NCI-H1092 treated with DMSO at 0.1 percent for 48 hours (cell line): ENCODE measurements around the gene PIP5K1B.
A peak's percentile ranks its signal among the peaks of the same experiment; 100 is the strongest.
"Not testable (repeated sequence)": the region's sequence is repeated elsewhere in the genome, so short reads cannot be mapped to it uniquely, and the experiment has no call there.

Source experiments
- DNase-seq: peaks from one replicate; lab custom pipeline; 2025; lab: John Stamatoyannopoulos, UW

The PIP5K1B gene

DNA sequence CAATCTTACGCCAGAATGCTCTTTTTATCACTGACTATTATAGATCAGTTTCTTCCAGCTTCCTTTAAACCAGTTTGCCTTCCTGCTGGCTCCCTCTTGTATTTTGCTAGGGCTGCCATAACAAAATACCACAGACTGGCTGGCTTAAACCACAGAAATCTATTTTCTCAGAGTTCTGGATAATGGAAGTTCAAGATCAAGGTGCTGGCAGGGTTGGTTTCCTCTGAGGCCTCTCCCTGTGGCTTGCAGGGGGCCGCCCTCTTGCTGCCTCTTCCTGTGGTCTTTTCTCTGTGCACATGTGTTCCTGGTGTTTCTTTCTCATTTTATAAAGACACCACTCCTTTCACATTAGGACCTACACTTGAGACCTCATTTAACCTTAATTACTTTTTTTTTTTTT is 323.7 kb downstream of the PIP5K1B start:
- DNase-seq, result no peak

DNA sequence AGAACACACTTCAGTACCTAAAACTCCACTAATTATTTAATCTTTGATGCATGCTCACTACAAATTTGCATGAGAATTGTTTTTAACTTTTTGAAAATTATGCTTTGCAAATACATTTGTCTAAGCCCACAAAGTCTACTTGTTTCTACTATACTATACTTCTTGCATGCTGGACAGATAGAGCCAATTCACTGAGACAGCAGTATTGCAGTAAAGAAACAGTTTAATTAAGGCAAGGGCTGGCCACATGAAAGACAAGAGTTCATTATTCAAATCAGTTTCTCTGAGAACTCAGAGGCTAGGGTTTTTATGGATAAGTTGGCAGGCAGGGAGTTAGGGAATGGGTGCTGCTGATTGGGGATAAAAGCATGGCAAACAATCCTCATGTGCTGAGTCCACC is 324.5 kb downstream of the PIP5K1B start:
- DNase-seq, result no peak

DNA sequence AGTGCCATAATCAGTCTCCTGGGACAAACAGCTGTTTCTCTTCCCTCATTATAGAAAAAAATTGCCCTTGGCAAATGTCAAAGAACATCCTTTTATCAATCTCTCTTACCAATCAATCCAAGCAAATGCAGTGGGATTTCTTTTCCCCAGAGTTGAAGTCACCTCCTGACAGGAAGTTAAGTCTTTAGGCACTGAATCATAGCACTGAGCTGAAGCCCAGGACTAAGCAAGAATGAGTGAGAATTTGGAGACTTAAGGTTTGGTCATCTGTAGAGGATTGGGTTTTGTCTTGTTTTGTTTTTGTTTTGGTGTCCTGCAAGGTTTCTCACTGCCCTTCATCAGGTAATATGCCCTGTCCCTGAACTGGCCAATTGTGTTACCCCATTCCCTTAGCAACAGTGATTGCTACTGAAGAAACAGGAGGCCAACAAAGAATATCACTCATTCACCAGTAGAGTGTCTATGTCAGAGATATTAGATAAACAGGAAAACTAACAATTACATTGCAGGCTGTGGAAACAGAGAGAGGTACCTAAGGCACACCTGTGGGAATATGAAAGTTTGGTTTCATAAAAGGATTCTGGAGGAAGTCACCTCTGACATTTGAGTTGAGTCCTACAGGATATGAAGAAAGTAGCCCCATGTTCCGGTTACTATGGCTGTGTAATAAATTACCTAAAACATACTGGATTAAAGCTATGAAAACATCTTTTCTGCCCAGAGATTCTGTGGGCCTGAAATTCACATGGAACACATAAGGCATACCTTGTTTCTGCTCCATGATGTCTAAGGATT is 326.0 kb downstream of the PIP5K1B start:
- no peak for DNase-seq

DNA sequence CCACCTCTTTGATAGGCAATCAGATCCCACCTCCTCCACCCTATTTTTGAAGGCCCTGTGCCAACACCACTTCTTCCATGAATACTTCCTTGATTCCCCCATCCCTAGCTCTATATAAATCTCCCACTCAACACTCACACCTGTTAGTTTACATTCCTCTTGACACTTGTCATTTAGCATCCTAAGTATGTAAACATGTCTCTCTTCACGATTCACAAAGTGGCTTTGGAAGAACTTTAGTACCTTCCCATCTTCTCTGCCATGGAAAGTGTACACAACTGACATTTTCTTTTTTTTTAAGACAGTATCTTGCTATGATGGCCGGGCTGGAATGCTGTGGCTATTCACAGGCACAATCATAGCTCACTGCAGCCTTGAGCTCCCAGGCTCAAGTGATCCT is 329.0 kb downstream of the PIP5K1B start:
- DNase-seq, result no peak

DNA sequence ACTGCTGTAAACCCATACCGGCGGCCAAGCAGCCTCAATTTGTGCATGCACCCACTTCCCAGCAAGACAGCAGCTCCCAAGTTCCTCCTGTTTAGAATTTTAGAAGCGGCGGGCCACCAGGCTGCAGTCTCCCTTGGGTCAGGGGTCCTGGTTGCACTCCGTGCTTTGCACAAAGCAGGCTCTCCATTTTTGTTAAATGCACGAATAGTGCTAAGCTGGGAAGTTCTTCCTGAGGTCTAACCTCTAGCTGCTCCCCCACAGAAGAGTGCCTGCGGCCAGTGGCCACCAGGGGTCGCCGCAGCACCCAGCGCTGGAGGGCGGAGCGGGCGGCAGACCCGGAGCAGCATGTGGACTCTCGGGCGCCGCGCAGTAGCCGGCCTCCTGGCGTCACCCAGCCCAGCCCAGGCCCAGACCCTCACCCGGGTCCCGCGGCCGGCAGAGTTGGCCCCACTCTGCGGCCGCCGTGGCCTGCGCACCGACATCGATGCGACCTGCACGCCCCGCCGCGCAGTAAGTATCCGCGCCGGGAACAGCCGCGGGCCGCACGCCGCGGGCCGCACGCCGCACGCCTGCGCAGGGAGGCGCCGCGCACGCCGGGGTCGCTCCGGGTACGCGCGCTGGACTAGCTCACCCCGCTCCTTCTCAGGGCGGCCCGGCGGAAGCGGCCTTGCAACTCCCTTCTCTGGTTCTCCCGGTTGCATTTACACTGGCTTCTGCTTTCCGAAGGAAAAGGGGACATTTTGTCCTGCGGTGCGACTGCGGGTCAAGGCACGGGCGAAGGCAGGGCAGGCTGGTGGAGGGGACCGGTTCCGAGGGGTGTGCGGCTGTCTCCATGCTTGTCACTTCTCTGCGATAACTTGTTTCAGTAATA is 330.6 kb downstream of the PIP5K1B start, which contains the start of gene FXN:
TSS of gene FXN (plus strand) at position 315 of the 871 bp plus-strand sequence. CDS start at position 346, 31 bp downstream.
- DNase-seq, result peak; percentile 76

DNA sequence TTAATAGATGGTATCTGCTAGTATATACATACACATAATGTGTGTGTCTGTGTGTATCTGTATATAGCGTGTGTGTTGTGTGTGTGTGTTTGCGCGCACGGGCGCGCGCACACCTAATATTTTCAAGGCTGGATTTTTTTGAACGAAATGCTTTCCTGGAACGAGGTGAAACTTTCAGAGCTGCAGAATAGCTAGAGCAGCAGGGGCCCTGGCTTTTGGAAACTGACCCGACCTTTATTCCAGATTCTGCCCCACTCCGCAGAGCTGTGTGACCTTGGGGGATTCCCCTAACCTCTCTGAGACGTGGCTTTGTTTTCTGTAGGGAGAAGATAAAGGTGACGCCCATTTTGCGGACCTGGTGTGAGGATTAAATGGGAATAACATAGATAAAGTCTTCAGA is 331.3 kb downstream of the PIP5K1B start:
- DNase-seq, result no peak

DNA sequence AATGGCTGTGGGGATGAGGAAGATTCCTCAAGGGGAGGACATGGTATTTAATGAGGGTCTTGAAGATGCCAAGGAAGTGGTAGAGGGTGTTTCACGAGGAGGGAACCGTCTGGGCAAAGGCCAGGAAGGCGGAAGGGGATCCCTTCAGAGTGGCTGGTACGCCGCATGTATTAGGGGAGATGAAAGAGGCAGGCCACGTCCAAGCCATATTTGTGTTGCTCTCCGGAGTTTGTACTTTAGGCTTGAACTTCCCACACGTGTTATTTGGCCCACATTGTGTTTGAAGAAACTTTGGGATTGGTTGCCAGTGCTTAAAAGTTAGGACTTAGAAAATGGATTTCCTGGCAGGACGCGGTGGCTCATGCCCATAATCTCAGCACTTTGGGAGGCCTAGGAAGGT is 331.8 kb downstream of the PIP5K1B start:
- DNase-seq, result no peak

DNA sequence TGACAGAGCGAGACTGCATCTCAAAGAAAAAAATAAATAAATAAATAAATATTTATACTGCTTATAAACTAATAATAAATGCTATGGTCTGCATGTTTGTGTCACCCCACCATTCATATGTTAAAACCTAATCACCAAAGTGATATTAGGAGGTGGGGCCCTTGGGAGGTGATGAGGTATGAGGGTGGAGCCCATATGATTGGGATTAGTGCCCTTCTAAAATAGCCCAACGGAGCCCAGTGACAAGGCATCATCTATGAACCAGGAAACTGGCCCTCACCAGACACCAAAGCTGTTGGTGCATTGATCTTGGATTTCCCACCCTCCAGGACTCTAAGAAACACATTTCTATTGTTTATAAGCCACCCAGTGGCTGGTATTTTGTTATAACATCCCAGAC is 335.6 kb downstream of the PIP5K1B start:
- no peak for DNase-seq

DNA sequence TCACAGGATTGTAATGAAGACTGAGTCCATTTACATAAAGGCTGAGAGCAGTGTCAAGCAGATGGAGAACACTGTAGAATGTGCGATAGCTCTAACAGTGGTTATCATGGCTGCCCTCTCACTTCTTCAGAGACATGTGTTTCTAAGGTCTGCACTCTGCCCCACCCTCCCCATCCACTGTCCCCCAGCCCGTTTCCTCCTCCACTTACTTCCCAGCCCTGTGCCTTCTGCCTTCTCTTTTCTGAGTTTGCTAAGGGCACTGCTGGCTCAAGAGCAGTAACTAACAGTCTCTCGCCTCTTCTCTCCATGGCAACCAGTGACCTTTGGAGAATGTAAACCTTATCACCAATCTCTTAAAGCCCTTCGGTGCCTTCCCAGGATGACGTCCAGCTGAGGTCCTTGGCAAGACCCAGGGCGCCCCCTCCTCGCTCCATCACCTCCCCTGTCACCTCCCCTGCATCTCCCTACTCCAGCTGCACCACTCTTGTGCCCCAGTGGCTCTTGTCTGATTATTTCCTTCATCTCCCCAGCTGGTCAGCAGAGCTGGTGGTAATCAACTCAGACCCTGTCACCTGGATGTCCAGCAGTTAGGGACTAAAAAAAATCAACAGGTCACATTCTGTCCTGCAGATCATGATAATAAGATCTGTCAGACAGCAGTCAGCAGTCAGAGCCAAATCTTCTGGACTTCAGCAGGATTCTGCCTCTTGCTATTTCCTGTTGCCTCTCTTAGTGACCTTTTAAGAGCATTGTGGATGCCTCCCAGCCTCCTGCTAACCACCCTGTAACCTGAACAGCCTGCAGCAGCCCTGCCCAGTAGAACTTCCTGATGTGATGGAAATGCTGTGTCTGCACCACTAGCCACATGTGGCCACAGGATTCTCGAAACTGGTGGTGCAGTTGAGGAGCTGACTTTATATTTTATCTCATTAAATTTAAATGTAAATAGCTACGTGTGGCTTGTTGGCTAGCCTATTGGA is 339.5 kb downstream of the PIP5K1B start:
- DNase-seq, result no peak

DNA sequence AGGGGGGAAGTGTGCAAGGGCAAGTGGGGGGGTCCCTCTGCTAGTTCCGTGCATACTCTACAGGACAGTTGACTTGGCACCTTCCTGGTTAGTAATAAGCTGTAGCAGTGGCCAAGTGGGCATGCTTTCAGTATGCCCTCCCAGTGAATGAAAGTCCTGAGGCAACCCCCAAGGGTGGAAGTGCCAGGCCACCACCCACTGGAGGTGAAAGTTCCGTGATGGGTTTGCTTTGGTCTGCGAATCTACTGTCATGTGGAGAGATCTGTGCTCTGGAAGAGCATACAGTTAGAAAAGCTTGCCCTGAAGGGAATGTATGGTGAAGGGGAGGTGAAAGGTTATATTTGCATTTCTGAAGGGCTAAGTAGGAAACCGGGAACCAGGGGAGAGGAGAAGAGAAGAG is 340.8 kb downstream of the PIP5K1B start:
- DNase-seq, result no peak

DNA sequence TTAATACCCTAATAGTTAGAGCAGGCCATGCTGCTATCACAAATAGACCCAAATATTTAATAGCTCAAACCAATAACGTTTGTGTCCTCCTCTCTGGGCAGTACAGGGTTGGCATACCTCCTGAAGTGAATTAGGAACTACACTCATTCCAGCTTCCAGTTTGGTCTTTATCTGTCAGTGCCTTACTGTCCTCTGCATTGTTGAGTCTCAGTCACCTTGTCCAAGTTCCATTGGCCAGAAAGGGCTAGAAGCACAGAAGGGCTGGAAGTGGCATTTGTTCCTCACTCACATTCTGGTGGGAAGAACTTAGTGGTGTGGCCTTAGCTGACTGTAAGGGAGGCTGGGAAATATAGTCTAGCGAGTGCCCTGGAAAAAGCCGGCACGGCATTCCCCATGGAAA is 341.7 kb downstream of the PIP5K1B start:
- DNase-seq, result no peak

DNA sequence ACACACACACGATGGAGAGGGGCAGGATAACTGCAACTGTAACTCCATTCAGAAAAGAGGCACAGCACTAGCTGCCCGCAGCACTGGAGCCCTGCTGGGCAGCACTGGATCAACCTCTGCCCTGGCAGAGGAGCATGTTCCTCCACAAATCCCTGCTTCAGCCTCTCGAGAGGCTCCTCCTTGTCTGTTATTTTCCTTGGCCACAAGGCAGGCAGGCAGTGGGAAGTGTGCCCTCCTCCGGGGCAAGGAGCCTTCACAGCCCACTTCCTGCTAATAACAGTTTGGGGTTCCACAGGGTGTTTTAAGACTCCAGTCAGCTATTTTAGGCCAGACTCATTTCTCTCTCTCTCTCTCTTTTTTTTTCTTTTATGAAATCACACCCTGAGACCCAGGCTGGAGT is 342.3 kb downstream of the PIP5K1B start:
- no peak for DNase-seq

DNA sequence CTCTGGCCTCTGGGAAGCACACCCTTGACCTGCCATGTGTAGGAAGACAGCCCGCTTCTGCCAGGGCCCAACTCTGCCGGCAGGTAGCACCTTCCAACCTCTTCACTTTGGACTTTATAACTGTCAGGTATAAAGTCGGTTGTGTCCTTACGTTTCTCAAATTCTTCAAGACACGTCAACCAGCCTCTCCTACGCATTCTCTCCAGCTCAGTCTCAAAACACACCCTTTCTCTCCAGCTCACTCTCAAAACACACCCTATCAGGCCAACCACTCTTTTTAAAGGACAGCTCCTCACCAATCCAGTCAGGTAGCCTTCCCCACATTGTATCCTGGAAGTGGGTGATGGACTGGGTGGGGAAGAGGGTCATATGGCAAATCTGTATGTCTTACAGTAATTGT is 344.1 kb downstream of the PIP5K1B start:
- no peak for DNase-seq

DNA sequence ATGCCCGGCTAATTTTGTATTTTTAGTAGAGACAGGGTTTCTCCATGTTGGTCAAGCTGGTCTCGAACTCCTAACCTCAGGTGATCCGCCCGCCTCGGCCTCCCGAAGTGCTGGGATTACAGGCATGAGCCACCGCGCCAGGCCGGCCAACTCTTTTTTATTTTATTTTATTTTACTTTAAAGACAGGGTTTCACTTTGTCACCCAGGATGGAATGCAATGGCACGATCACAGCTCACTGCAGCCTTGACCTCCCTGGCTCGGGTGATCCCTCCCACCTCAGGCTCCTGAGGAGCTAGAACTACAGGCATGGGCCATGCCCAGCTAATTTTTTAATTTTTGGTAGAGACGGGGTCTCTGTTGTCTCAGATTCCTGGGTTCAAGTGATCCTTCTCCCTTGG is 345.9 kb downstream of the PIP5K1B start:
- not testable (repeated sequence) for DNase-seq

DNA sequence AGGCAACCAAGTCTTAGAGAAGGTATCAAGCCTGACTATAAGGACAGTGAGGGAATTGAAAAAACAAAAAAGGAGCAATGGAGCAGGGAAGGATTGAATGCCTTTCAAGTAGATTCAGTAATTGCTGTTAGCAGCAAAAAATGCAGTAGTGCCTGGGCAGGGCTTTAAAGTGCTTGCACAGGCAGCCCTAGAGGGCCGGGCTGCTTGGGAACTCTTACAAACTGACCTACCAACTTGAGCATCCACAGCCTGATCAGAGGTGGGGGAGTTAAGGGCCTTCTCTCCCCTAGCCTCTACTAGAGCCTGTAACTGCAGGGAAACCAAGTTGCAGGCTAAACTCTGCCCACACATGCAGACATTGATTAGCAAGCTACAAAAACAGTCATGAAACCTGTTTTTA is 349.9 kb downstream of the PIP5K1B start:
- no peak for DNase-seq

DNA sequence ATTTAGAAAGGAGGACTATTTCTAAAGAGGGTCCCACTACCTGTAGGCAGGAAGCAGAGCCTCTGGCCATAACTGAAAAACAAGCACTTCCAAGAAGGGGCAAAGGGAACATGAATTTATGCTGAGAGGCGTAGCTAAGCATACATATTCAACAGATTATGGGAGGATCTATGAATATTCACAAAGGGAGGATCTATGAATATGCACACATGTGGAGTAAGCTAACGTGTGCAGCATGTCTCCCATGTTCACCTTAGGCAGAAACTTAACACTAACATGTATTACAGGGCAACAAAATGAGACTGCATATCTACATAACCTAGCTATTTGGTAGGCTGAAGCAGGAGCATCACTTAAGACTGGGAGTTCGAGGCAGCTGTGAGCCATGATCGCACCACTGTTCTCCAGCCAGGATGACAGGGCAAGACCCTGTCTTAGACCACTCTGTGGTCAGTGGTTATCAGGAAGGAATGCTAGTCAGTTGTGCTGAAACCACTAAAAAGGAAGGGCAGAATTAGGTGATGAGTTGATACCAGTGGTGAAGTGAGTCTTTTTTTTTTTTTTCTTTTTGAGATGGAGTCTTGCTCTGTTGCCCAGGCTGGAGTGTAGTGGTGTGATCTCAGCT is 351.3 kb downstream of the PIP5K1B start:
- no peak for DNase-seq

DNA sequence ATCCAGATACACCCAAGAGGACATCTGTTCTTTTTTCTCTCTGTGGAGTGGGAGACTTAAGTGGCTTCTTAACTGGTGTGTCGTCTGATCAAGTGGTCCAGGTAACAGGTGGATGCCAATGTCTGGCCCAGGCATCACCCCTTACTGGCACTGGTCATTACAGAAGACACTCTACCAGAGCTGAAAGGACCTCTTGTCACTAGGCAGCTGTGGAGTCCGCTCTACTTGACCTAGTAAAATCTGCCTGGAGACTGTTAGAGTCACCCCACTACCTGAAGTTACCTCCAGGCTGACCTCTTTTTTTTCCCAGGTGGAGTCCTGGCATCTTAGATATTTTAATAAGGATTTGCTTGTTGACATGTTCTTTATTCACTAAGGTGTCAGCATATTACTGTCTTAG is 353.1 kb downstream of the PIP5K1B start:
- no peak for DNase-seq
